Caco-2 (cell line): ENCODE results near the gene CDK2AP2. TPM values are rescaled to one million over a fixed set of nuclear protein-coding genes. Genes with fewer than 3 reads are reported as not detected.

Experiments
- BruUV-seq: library from RNA; stranded (reverse); fragments of 400-500 nt; replicated peaks from 2 replicates; lab custom pipeline; 2021; lab: Mats Ljungman, UMichigan
- CTCF ChIA-PET: fragments of 300-600 bp; sonication (Branson Sonifier 250); formaldehyde crosslinking; loops from one replicate; lab custom pipeline; 2022; ENCODE audit warnings: antibody characterized with exemption; lab: Charles Lee
- POLR2A ChIA-PET: fragments of 300-600 bp; sonication (Branson Sonifier 250); formaldehyde crosslinking; loops from one replicate; lab custom pipeline; 2022; ENCODE audit warnings: antibody characterized with exemption; lab: Charles Lee
- DNase-seq, 2 experiments: peaks; one replicate each; pipeline versions ENCODE4 v3.0.0 to v3.0.0-alpha.2; 2020 to 2022
- H3K27me3 ChIP-seq: replicated peaks from 2 replicates; pipeline ENCODE4 v1.6.0; 2011; ENCODE audit warnings: low read length; ENCODE audit not compliant: control insufficient read depth, insufficient read depth
- H3K36me3 ChIP-seq: 2 replicates; pipeline ENCODE4 v1.5.1; 2011; ENCODE audit warnings: low read length; ENCODE audit not compliant: control insufficient read depth, insufficient read depth
- H3K4me1 ChIP-seq: fragments of 250-450 bp; sonication (Bioruptor Pico); 2 replicates; pipeline ENCODE4 v1.5.1; 2020; ENCODE audit warnings: mild to moderate bottlenecking
- H3K4me3 ChIP-seq: 2 replicates; pipeline ENCODE4 v1.5.1; 2011; ENCODE audit warnings: low read depth, mild to moderate bottlenecking, control low read depth, low read length
- H3K9me3 ChIP-seq: fragments of 250-450 bp; sonication (Bioruptor Pico); 2 replicates; pipeline ENCODE4 v1.5.1; 2020; ENCODE audit warnings: mild to moderate bottlenecking, moderate library complexity
- H3K27ac Mint-ChIP-seq: one replicate; pipeline ENCODE4 v1.8.0; 2022; ENCODE audit warnings: mixed read lengths; ENCODE audit not compliant: unreplicated experiment
- H3K27me3 Mint-ChIP-seq: one replicate; pipeline ENCODE4 v1.8.0; 2022; ENCODE audit warnings: mixed read lengths; ENCODE audit not compliant: insufficient read depth, unreplicated experiment
- H3K36me3 Mint-ChIP-seq: one replicate; pipeline ENCODE4 v1.8.0; 2022; ENCODE audit warnings: mild to moderate bottlenecking, mixed read lengths; ENCODE audit not compliant: insufficient read depth, unreplicated experiment
- H3K4me1 Mint-ChIP-seq: one replicate; pipeline ENCODE4 v1.8.0; 2022; ENCODE audit warnings: low read depth, mixed read lengths; ENCODE audit not compliant: unreplicated experiment
- H3K4me3 Mint-ChIP-seq: one replicate; pipeline ENCODE4 v1.8.0; 2022; ENCODE audit warnings: mild to moderate bottlenecking, moderate library complexity, mixed read lengths; ENCODE audit not compliant: unreplicated experiment
- H3K9me3 Mint-ChIP-seq: one replicate; pipeline ENCODE4 v1.8.0; 2022; ENCODE audit warnings: mixed read lengths; ENCODE audit not compliant: unreplicated experiment
- CTCF ChIP-seq, 2 experiments: fragments of 200-600 bp in 1 of 2; IDR thresholded peaks; 1 replicate in 1 of 2; 2 replicates in 1 of 2; pipeline versions ENCODE4 v1.5.1 to v1.8.0; 2011 to 2022; ENCODE audit warnings: antibody characterized with exemption in 1 of 2, control low read depth in 1 of 2, inconsistent platforms in 1 of 2, low read depth in 1 of 2, low read length in 1 of 2, mild to moderate bottlenecking in 1 of 2, moderate library complexity in 1 of 2; ENCODE audit not compliant: insufficient read depth in 1 of 2, severe bottlenecking in 1 of 2, unreplicated experiment in 1 of 2
- intact Hi-C: fragments of 100-400 bp; cut with micrococcal nuclease; formaldehyde crosslinking; loops from one replicate; pipeline ENCODE4 v1.10.0; 2022; ENCODE audit not compliant: unreplicated experiment
- total RNA-seq: library from RNA; stranded (reverse); gene quantifications from 2 replicates; pipeline ENCODE4 v1.2.3, GENCODE V29; 2022

CDK2AP2 gene
- total RNA-seq, 1 experiment from 2014 or later = 99.4 TPM

- intact Hi-C loops = no loop called here
- BruUV-seq = no TSS peak
- H3K36me3 ChIP-seq = peaks cover 6% of the 10 kb centered on the region; the same call in 1 of the 2 replicates
- ChIA-PET POLR2A (interaction anchor here (0.6 kb wide), 1 partner anchor 18 kb away, joined by 3 read pairs; no protein-coding TSS in a partner anchor), CTCF (interaction anchor here (0.7 kb wide), 1 partner anchor 816 kb away, joined by 4 read pairs; no protein-coding TSS in a partner anchor)
- TF ChIP-seq CTCF (IDR thresholded peaks at IDR 0.05; ENCODE audit: insufficient read depth in 1 of 2, low read depth in 1 of 2, low read length in 1 of 2, severe bottlenecking in 1 of 2, unreplicated experiment in 1 of 2) = no peak
- no peaks in the 10 kb centered on the region for H3K9me3 ChIP-seq
- 0 out of 2 replicates have a peak, but pooled peaks cover 5% of the 10 kb centered on the region for H3K4me1 ChIP-seq
- H3K4me1 Mint-ChIP-seq = no peaks in the 10 kb centered on the region
- no peaks in the 10 kb centered on the region for H3K9me3 Mint-ChIP-seq
- H3K4me3 Mint-ChIP-seq = no peak overlapping the region
- no peaks in the 10 kb centered on the region for H3K27me3 Mint-ChIP-seq
- H3K27ac Mint-ChIP-seq = no peak overlapping the region
- no peak overlapping the region for H3K4me3 ChIP-seq
- no peaks in the 10 kb centered on the region for H3K27me3 ChIP-seq
- H3K36me3 Mint-ChIP-seq = peaks cover 81% of the 10 kb centered on the region
- DNase-seq = no peak
These were observed 12.5 kb downstream of the CDK2AP2 start for GRCh38 chr11:67495234-67496005.

GRCh38 chr11:67494371-67495233, 13.4 kb downstream of the CDK2AP2 start:
- Mint-ChIP-seq H3K4me3 (no peak overlapping the region), H3K9me3 (no peaks in the 10 kb centered on the region), H3K4me1 (peaks cover 3% of the 10 kb centered on the region), H3K27me3 (no peaks in the 10 kb centered on the region), H3K27ac (no peak overlapping the region), H3K36me3 (peaks cover 87% of the 10 kb centered on the region)
- Histone ChIP-seq H3K9me3 (no peaks in the 10 kb centered on the region), H3K27me3 (no peaks in the 10 kb centered on the region), H3K4me3 (no peak overlapping the region), H3K4me1 (0 out of 2 replicates have a peak, but pooled peaks cover 5% of the 10 kb centered on the region), H3K36me3 (peaks cover 8% of the 10 kb centered on the region; the same call in 1 of the 2 replicates)
- no peak for TF ChIP-seq CTCF (IDR thresholded peaks at IDR 0.05; ENCODE audit: insufficient read depth in 1 of 2, low read depth in 1 of 2, low read length in 1 of 2, severe bottlenecking in 1 of 2, unreplicated experiment in 1 of 2)
- ChIA-PET CTCF (interaction anchor here (0.7 kb wide), 1 partner anchor 817 kb away, joined by 4 read pairs; no protein-coding TSS in a partner anchor), POLR2A (no interaction called here)
- intact Hi-C loops = no loop called here
- BruUV-seq = no TSS peak
- peak in 1 of 2 experiments; percentile 46 for DNase-seq
